Gastrocnemius medialis (tissue), 4 donors: ENCODE measurements around the gene CCDC91. TPM values are rescaled to one million over a fixed set of nuclear protein-coding genes. Genes with fewer than 3 reads are reported as not detected.

ENCODE experiments used
- ATAC-seq, 2 donors: fragments of 150-250 bp; one replicate each; pipeline ENCODE4 v1.9.1; 2016
- DNase-seq, 2 donors: peaks; one replicate each; pipeline ENCODE4 v3.0.0-alpha.2; 2019
- H3K27ac ChIP-seq, 4 donors: fragments of 200-600 bp; sonication (generic); 1 replicate in 1 of 4; 2 replicates in 3 of 4; pipeline ENCODE4 v1.5.1; 2016 to 2018; ENCODE audit warnings: mild to moderate bottlenecking in 2 of 4, moderate library complexity in 1 of 4
- H3K27me3 ChIP-seq, 3 donors: fragments of 200-600 bp; sonication (generic) in 2 of 3; 1 replicate in 1 of 3; 2 replicates in 2 of 3; pipeline versions ENCODE4 v1.5.1 to v1.6.0; 2016 to 2019; ENCODE audit warnings: mild to moderate bottlenecking in 1 of 3, moderate library complexity in 1 of 3
- H3K36me3 ChIP-seq, 2 donors: fragments of 200-600 bp; sonication (generic) in 1 of 2; one replicate each; pipeline ENCODE4 v1.5.1; 2017 to 2018
- H3K4me1 ChIP-seq, 2 donors: fragments of 200-600 bp; sonication (generic) in 1 of 2; one replicate each; pipeline ENCODE4 v1.5.1; 2016 to 2017; ENCODE audit warnings: mild to moderate bottlenecking in 2 of 2
- H3K4me3 ChIP-seq, 4 donors: fragments of 200-600 bp; sonication (generic) in 3 of 4; 1 replicate in 1 of 4; 2 replicates in 3 of 4; pipeline ENCODE4 v1.5.1; 2016 to 2019; ENCODE audit warnings: mild to moderate bottlenecking in 2 of 4
- H3K9me3 ChIP-seq, 3 donors: fragments of 200-600 bp; sonication (generic) in 2 of 3; 1 replicate in 1 of 3; 2 replicates in 2 of 3; pipeline ENCODE4 v1.5.1; 2016 to 2019
- POLR2A ChIP-seq, 2 donors: fragments of 450-650 bp; IDR thresholded peaks; one replicate each; pipeline ENCODE4 v1.6.1; 2017; ENCODE audit warnings: antibody characterized with exemption in 2 of 2, mild to moderate bottlenecking in 2 of 2, moderate library complexity in 2 of 2
- in situ Hi-C, 4 donors: fragments of 200-750 bp; cut with MboI; loops; one replicate each; pipeline versions ENCODE4 v1.15.0 to v1.8.0; 2017; ENCODE audit warnings: low sequenced_read_pairs in 4 of 4
- intact Hi-C: fragments of 100-400 bp; cut with DNase I; formaldehyde crosslinking; loops from one replicate; pipeline ENCODE4 v1.15.1; 2023; ENCODE audit warnings: low total_unique reads
- total RNA-seq, 4 donors: library from RNA; depleted of rRNA; stranded (reverse); fragments of >200 nt; gene quantifications; one replicate each; pipeline versions ENCODE4 v1.1.0 to v1.2.3, GENCODE V29; 2016
- TF ChIP-seq, protein P1 (sequence below), 5 experiments: fragments of 450-650 bp in 3 of 5; fragments of 200-600 bp in 2 of 5; sonication (generic) in 2 of 5; IDR thresholded peaks in 4 of 5; conservative IDR thresholded peaks in 1 of 5; 1 replicate in 4 of 5; 2 replicates in 1 of 5; pipeline ENCODE4 v1.5.1; 2016 to 2019; ENCODE audit warnings: antibody characterized with exemption in 5 of 5, mild to moderate bottlenecking in 3 of 5, moderate library complexity in 3 of 5

CCDC91 gene
- total RNA-seq, 4 donors from 2014 or later = 22.3 to 50.6 (median 36.6) TPM

DNA sequence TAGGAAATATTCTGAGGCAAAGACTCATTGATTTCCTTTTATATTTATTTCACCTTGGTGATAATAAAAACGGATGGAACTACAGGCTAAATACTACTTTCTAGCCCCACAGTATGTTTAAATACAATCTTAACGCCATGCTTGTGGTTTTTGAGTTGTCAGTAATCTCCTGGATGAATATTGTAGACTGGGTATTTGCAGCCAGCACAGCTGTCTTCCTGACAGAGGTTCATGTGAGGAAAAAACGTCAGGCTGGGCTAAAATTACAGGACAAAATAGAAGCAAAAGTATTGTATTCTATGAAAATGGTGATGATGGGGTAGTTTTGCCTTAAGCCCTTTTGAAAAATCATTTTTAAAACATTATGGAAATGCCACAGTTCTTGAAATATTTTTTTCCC is 140.9 kb downstream of the CCDC91 start:
- in situ Hi-C loops = no loop called here
- peaks cover 0 to 13% of the 10 kb centered on the region in 2 donors for H3K4me1 ChIP-seq
- H3K9me3 ChIP-seq = no peaks in the 10 kb centered on the region
- intact Hi-C loops = no loop called here
- DNase-seq (no peak), ATAC-seq (no peak)
- H3K27ac ChIP-seq = no peak overlapping the region
- TF ChIP-seq, protein P1, sequence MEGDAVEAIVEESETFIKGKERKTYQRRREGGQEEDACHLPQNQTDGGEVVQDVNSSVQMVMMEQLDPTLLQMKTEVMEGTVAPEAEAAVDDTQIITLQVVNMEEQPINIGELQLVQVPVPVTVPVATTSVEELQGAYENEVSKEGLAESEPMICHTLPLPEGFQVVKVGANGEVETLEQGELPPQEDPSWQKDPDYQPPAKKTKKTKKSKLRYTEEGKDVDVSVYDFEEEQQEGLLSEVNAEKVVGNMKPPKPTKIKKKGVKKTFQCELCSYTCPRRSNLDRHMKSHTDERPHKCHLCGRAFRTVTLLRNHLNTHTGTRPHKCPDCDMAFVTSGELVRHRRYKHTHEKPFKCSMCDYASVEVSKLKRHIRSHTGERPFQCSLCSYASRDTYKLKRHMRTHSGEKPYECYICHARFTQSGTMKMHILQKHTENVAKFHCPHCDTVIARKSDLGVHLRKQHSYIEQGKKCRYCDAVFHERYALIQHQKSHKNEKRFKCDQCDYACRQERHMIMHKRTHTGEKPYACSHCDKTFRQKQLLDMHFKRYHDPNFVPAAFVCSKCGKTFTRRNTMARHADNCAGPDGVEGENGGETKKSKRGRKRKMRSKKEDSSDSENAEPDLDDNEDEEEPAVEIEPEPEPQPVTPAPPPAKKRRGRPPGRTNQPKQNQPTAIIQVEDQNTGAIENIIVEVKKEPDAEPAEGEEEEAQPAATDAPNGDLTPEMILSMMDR (IDR thresholded peaks at IDR 0.05 in 4 of 5, conservative IDR thresholded peaks at IDR 0.05 in 1 of 5) = no peak
- no peak for TF ChIP-seq POLR2A (IDR thresholded peaks at IDR 0.05)
- H3K36me3 ChIP-seq = no peaks in the 10 kb centered on the region
- H3K4me3 ChIP-seq = no peak overlapping the region
- H3K27me3 ChIP-seq = no peaks in the 10 kb centered on the region

DNA sequence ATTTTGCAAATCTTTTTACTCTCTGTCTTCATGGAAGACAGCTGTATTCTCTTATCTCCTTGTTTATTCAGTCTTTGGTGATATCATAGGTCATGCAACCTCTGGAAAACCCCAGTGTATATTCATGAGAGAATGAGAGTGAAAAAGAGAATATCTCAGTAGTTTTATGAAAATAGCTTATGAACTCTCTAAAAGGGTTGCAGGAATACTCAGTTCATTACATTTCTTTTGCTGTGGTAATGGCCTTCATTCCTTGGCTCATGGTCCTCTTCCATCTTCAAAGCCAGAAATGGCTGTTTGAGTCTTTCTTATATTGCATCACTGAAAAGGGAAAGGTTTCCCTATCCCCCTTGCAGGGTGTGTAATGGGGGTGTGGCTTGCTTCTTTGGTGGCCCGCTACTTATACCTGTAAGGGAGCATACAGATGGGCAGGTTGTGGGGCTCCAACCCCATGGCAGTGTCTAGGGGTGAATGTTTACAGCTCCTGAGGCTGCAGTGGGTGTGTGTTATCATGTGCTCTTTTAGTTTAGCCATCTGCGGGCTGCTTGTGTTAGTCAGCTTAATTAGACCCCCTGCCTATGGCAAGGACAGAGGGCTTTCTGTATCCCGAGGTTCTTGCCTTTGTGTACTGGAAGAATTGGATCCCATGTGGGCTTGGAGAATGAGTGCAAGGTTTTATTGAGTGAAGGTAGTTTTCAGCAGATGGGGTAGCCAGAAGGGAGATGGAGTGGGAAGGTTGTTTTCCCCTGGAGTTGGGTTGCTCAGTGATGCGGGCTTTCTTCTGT is 150.2 kb downstream of the CCDC91 start:
- H3K27me3 ChIP-seq = no peaks in the 10 kb centered on the region
- no peak for ATAC-seq
- TF ChIP-seq, protein P1 (IDR thresholded peaks at IDR 0.05 in 4 of 5, conservative IDR thresholded peaks at IDR 0.05 in 1 of 5) = no peak
- no peak for TF ChIP-seq POLR2A (IDR thresholded peaks at IDR 0.05)
- H3K36me3 ChIP-seq = no peaks in the 10 kb centered on the region
- H3K27ac ChIP-seq = no peak overlapping the region
- in situ Hi-C loops (no loop called here), intact Hi-C loops (no loop called here)
- DNase-seq = no peak
- no peaks in the 10 kb centered on the region for H3K9me3 ChIP-seq
- no peaks in the 10 kb centered on the region for H3K4me1 ChIP-seq
- no peak overlapping the region for H3K4me3 ChIP-seq

DNA sequence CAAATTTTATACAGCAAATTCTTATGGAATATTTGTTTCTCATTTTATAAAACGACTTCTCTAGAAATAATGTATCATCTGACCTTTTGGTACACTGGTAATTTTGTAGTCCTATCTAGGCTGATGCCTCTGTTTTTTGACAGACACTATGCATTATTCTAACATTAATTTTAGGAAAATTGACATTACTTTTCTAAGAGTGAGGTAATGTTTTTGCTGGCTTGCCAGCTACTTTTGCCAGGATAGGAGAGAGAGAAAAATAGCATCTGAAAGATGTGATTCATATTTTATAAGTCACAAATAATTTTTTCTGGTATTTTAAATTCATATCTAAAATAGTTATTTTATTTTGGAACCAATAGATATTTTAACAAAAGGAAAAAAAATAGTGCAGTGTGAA is 153.5 kb downstream of the CCDC91 start:
- H3K36me3 ChIP-seq = no peaks in the 10 kb centered on the region
- H3K4me3 ChIP-seq = no peak overlapping the region
- no peaks in the 10 kb centered on the region for H3K27me3 ChIP-seq
- TF ChIP-seq, protein P1 (IDR thresholded peaks at IDR 0.05 in 4 of 5, conservative IDR thresholded peaks at IDR 0.05 in 1 of 5) = no peak
- TF ChIP-seq POLR2A (IDR thresholded peaks at IDR 0.05) = no peak
- ATAC-seq (no peak), DNase-seq (no peak)
- no peak overlapping the region for H3K27ac ChIP-seq
- H3K9me3 ChIP-seq = no peaks in the 10 kb centered on the region
- intact Hi-C loops (no loop called here), in situ Hi-C loops (no loop called here)
- H3K4me1 ChIP-seq = no peaks in the 10 kb centered on the region

DNA sequence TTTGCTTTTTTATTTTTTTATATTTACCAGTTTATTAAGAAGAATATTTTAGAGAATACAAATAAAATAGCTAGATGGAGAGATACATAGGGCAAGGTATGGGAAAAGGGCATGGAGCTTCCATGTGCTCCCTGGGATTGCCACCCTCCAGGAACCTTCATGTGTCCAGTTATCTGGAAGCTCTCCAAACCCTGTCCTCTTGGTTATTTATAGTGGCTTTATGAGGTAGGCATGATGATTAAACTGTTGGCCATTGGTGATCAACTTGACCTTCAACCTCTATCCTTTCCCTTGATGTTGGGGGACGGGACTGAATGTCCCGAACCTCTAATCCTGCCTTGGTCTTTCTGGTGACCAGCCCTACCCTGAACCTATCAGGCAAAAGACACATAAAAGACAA is 156.3 kb downstream of the CCDC91 start:
- no peak overlapping the region for H3K27ac ChIP-seq
- H3K4me1 ChIP-seq = peaks cover 6% of the 10 kb centered on the region in 2 donors
- TF ChIP-seq, protein P1 (IDR thresholded peaks at IDR 0.05 in 4 of 5, conservative IDR thresholded peaks at IDR 0.05 in 1 of 5) = no peak
- TF ChIP-seq POLR2A (IDR thresholded peaks at IDR 0.05) = no peak
- H3K9me3 ChIP-seq = no peaks in the 10 kb centered on the region
- no peaks in the 10 kb centered on the region for H3K27me3 ChIP-seq
- intact Hi-C loops = no loop called here
- no peak overlapping the region for H3K4me3 ChIP-seq
- in situ Hi-C loops = no loop called here
- H3K36me3 ChIP-seq = no peaks in the 10 kb centered on the region
- ATAC-seq (no peak), DNase-seq (no peak)
